ENCODE results near the gene PRRT3.
"Not testable (repeated sequence)": the region's sequence is repeated elsewhere in the genome, so short reads cannot be mapped to it uniquely, and the experiment has no call there.

Gene PRRT3

GRCh38 chr3:9909221-9910013 lies 42.8 kb downstream of the PRRT3 start:
- H3K9me3 ChIP-seq (ENCODE audit: control insufficient read depth, low read length): no peaks in the 10 kb centered on the region
- H3K4me1 ChIP-seq (ENCODE audit: control insufficient read depth, insufficient read depth, low read length, poor library complexity, severe bottlenecking): no peaks in the 10 kb centered on the region
- H3K27ac ChIP-seq (ENCODE audit: low read depth, low read length, severe bottlenecking): no peak overlapping the region
- peaks cover 8% of the 10 kb centered on the region for H3K36me3 ChIP-seq (ENCODE audit: control insufficient read depth, insufficient read depth, low read length)
- no peak overlapping the region for H3K4me3 ChIP-seq (ENCODE audit: extremely low read depth, insufficient read depth, low read length, poor library complexity, severe bottlenecking)
- WGBS, 2 experiments (ENCODE audit: insufficient coverage in 2 of 2): 82 to 87% methylated on average over 3 to 5 of the region's 7 CpGs

- Histone ChIP-seq H3K4me1 (ENCODE audit: control insufficient read depth, insufficient read depth, low read length, poor library complexity, severe bottlenecking) (peaks cover 5% of the 10 kb centered on the region), H3K9me3 (ENCODE audit: control insufficient read depth, low read length) (no peaks in the 10 kb centered on the region), H3K27ac (ENCODE audit: low read depth, low read length, severe bottlenecking) (no peak overlapping the region), H3K4me3 (ENCODE audit: extremely low read depth, insufficient read depth, low read length, poor library complexity, severe bottlenecking) (no peak overlapping the region), H3K36me3 (ENCODE audit: control insufficient read depth, insufficient read depth, low read length) (peaks cover 8% of the 10 kb centered on the region)
- WGBS, 2 experiments (ENCODE audit: insufficient coverage in 2 of 2): 86 to 88% methylated on average over 2 to 3 of the region's 3 CpGs
Observed at GRCh38 chr3:9908286-9908685, 43.9 kb downstream of the PRRT3 start.

- 93 to 100% methylated on average over 1 to 3 of the region's 5 CpGs for WGBS, 2 experiments (ENCODE audit: insufficient coverage in 2 of 2)
- Histone ChIP-seq H3K4me3 (ENCODE audit: extremely low read depth, insufficient read depth, low read length, poor library complexity, severe bottlenecking) (no peak overlapping the region), H3K9me3 (ENCODE audit: control insufficient read depth, low read length) (no peaks in the 10 kb centered on the region), H3K36me3 (ENCODE audit: control insufficient read depth, insufficient read depth, low read length) (peaks cover 2% of the 10 kb centered on the region), H3K27ac (ENCODE audit: low read depth, low read length, severe bottlenecking) (no peak overlapping the region), H3K4me1 (ENCODE audit: control insufficient read depth, insufficient read depth, low read length, poor library complexity, severe bottlenecking) (peaks cover 18% of the 10 kb centered on the region)
Observed at GRCh38 chr3:9906480-9906879, 45.7 kb downstream of the PRRT3 start.

- Histone ChIP-seq H3K36me3 (ENCODE audit: control insufficient read depth, insufficient read depth, low read length) (no peaks in the 10 kb centered on the region), H3K4me1 (ENCODE audit: control insufficient read depth, insufficient read depth, low read length, poor library complexity, severe bottlenecking) (peaks cover 23% of the 10 kb centered on the region), H3K4me3 (ENCODE audit: extremely low read depth, insufficient read depth, low read length, poor library complexity, severe bottlenecking) (no peak overlapping the region), H3K9me3 (ENCODE audit: control insufficient read depth, low read length) (no peaks in the 10 kb centered on the region), H3K27ac (ENCODE audit: low read depth, low read length, severe bottlenecking) (no peak overlapping the region)
- 88 to 100% methylated on average over 3 of the region's 4 CpGs for WGBS, 2 experiments (ENCODE audit: insufficient coverage in 2 of 2)
Observed at GRCh38 chr3:9903904-9904303, 48.3 kb downstream of the PRRT3 start.

- no peaks in the 10 kb centered on the region for H3K9me3 ChIP-seq (ENCODE audit: control insufficient read depth, low read length)
- H3K36me3 ChIP-seq (ENCODE audit: control insufficient read depth, insufficient read depth, low read length): no peaks in the 10 kb centered on the region
- 51 to 59% methylated on average over 3 of the region's 4 CpGs for WGBS, 2 experiments (ENCODE audit: insufficient coverage in 2 of 2)
- peak overlapping the region; percentile 11 for H3K4me3 ChIP-seq (ENCODE audit: extremely low read depth, insufficient read depth, low read length, poor library complexity, severe bottlenecking)
- peaks cover 23% of the 10 kb centered on the region for H3K4me1 ChIP-seq (ENCODE audit: control insufficient read depth, insufficient read depth, low read length, poor library complexity, severe bottlenecking)
- peak overlapping the region; percentile 91 for H3K27ac ChIP-seq (ENCODE audit: low read depth, low read length, severe bottlenecking)
Observed at GRCh38 chr3:9903238-9903624, 49.0 kb downstream of the PRRT3 start.

- Histone ChIP-seq H3K27ac (ENCODE audit: low read depth, low read length, severe bottlenecking) (peak within 1 kb of the TSS; percentile 91), H3K4me3 (ENCODE audit: extremely low read depth, insufficient read depth, low read length, poor library complexity, severe bottlenecking) (peak within 1 kb of the TSS; percentile 11)
- WGBS, 2 experiments (ENCODE audit: insufficient coverage in 2 of 2): 68 to 87% methylated on average over 9 to 10 of the region's 13 CpGs
Observed at GRCh38 chr3:9902372-9903237, 49.6 kb downstream of the PRRT3 start, which contains the start of gene IL17RE. Gene IL17RE, plus strand, starts transcription at chr3:9902848. Its CDS starts 85 bp downstream, at chr3:9902933.

GRCh38 chr3:9901967-9902366 lies 50.2 kb downstream of the PRRT3 start:
- Histone ChIP-seq H3K4me1 (ENCODE audit: control insufficient read depth, insufficient read depth, low read length, poor library complexity, severe bottlenecking) (peaks cover 23% of the 10 kb centered on the region), H3K27ac (ENCODE audit: low read depth, low read length, severe bottlenecking) (no peak overlapping the region)
- WGBS, 2 experiments (ENCODE audit: insufficient coverage in 2 of 2): 88 to 93% methylated on average over 5 of the region's 5 CpGs

More at GRCh38 chr3:9902372-9903237, 49.6 kb downstream of the PRRT3 start, which contains the start of gene IL17RE:
- peaks cover 23% of the 10 kb centered on the region for H3K4me1 ChIP-seq (ENCODE audit: control insufficient read depth, insufficient read depth, low read length, poor library complexity, severe bottlenecking)
- H3K9me3 ChIP-seq (ENCODE audit: control insufficient read depth, low read length): no peaks in the 10 kb centered on the region
- H3K36me3 ChIP-seq (ENCODE audit: control insufficient read depth, insufficient read depth, low read length): no peaks in the 10 kb centered on the region

GRCh38 chr3:9900965-9901415 lies 51.2 kb downstream of the PRRT3 start:
- not testable (repeated sequence) for H3K27ac ChIP-seq (ENCODE audit: low read depth, low read length, severe bottlenecking); H3K9me3 ChIP-seq (ENCODE audit: control insufficient read depth, low read length); H3K4me3 ChIP-seq (ENCODE audit: extremely low read depth, insufficient read depth, low read length, poor library complexity, severe bottlenecking); H3K36me3 ChIP-seq (ENCODE audit: control insufficient read depth, insufficient read depth, low read length)
- peaks cover 23% of the 10 kb centered on the region for H3K4me1 ChIP-seq (ENCODE audit: control insufficient read depth, insufficient read depth, low read length, poor library complexity, severe bottlenecking)
- WGBS, 2 experiments (ENCODE audit: insufficient coverage in 2 of 2): 90 to 93% methylated on average over 4 to 5 of the region's 6 CpGs

More at GRCh38 chr3:9901967-9902366, 50.2 kb downstream of the PRRT3 start:
- Histone ChIP-seq H3K36me3 (ENCODE audit: control insufficient read depth, insufficient read depth, low read length) (no peaks in the 10 kb centered on the region), H3K4me3 (ENCODE audit: extremely low read depth, insufficient read depth, low read length, poor library complexity, severe bottlenecking) (no peak overlapping the region), H3K9me3 (ENCODE audit: control insufficient read depth, low read length) (no peaks in the 10 kb centered on the region)

GRCh38 chr3:9899289-9899791 lies 52.9 kb downstream of the PRRT3 start:
- Histone ChIP-seq H3K36me3 (ENCODE audit: control insufficient read depth, insufficient read depth, low read length) (peaks cover 8% of the 10 kb centered on the region), H3K4me1 (ENCODE audit: control insufficient read depth, insufficient read depth, low read length, poor library complexity, severe bottlenecking) (peaks cover 23% of the 10 kb centered on the region), H3K4me3 (ENCODE audit: extremely low read depth, insufficient read depth, low read length, poor library complexity, severe bottlenecking) (no peak overlapping the region), H3K9me3 (ENCODE audit: control insufficient read depth, low read length) (no peaks in the 10 kb centered on the region), H3K27ac (ENCODE audit: low read depth, low read length, severe bottlenecking) (no peak overlapping the region)
- 73 to 86% methylated on average over 3 of the region's 3 CpGs for WGBS, 2 experiments (ENCODE audit: insufficient coverage in 2 of 2)

GRCh38 chr3:9898467-9899241 lies 53.6 kb downstream of the PRRT3 start:
- Histone ChIP-seq H3K9me3 (ENCODE audit: control insufficient read depth, low read length) (no peaks in the 10 kb centered on the region), H3K27ac (ENCODE audit: low read depth, low read length, severe bottlenecking) (no peak overlapping the region), H3K36me3 (ENCODE audit: control insufficient read depth, insufficient read depth, low read length) (peaks cover 15% of the 10 kb centered on the region), H3K4me1 (ENCODE audit: control insufficient read depth, insufficient read depth, low read length, poor library complexity, severe bottlenecking) (peaks cover 19% of the 10 kb centered on the region), H3K4me3 (ENCODE audit: extremely low read depth, insufficient read depth, low read length, poor library complexity, severe bottlenecking) (no peak overlapping the region)
- WGBS, 2 experiments (ENCODE audit: insufficient coverage in 2 of 2): 89 to 93% methylated on average over 4 to 6 of the region's 8 CpGs

Measured in mesodermal cell (in vitro differentiated cells).